Measurements from ENCODE around the gene COX4I2.
A peak's percentile ranks its signal among the peaks of the same experiment; 100 is the strongest.
"Not testable (repeated sequence)": the region's sequence is repeated elsewhere in the genome, so short reads cannot be mapped to it uniquely, and the experiment has no call there.

The COX4I2 gene

DNA sequence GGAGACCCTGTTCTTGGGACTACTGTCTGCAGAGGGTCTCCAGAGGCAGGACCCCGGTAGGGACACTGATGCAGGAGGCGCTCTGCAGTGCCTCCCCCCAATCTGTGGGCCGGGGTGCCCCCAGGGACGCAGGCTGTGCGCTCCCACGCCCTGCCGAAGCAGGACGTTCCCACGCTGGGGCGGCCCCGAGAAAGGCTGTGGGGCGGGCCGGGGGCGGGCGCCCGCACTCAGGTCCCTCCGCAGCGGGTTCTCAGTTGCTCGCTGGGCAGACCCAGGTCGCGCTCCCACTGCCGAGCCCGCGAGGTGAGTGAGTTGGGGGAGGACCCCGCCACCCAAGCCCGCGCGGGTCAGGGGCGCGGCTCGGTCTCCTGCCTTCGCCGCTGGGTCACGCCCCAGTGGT is at the start of gene COX4I2:
TSS of gene COX4I2 (plus strand) at position 253 of the 400 bp plus-strand sequence. CDS start 1,106 bp downstream, outside the sequence.
- H3K27ac Mint-ChIP-seq, result no peak within 1 kb of the TSS
- H3K9me3 Mint-ChIP-seq, result no peaks in the 10 kb centered on the region
- H3K36me3 Mint-ChIP-seq (ENCODE audit: low read depth), result no peaks in the 10 kb centered on the region
- H3K27me3 Mint-ChIP-seq (ENCODE audit: low read depth), result peaks cover 16% of the 10 kb centered on the region
- no peaks in the 10 kb centered on the region for H3K4me1 Mint-ChIP-seq (ENCODE audit: low read depth)
- no peak within 1 kb of the TSS for H3K4me3 Mint-ChIP-seq

- Mint-ChIP-seq H3K9me3 (no peaks in the 10 kb centered on the region), H3K4me1 (ENCODE audit: low read depth) (peaks cover 7% of the 10 kb centered on the region), H3K27ac (no peak overlapping the region), H3K27me3 (ENCODE audit: low read depth) (peaks cover 33% of the 10 kb centered on the region), H3K4me3 (no peak overlapping the region), H3K36me3 (ENCODE audit: low read depth) (no peaks in the 10 kb centered on the region)
Observed at GRCh38 chr20:31590717-31591225, 46.9 kb upstream of the COX4I2 start.

DNA sequence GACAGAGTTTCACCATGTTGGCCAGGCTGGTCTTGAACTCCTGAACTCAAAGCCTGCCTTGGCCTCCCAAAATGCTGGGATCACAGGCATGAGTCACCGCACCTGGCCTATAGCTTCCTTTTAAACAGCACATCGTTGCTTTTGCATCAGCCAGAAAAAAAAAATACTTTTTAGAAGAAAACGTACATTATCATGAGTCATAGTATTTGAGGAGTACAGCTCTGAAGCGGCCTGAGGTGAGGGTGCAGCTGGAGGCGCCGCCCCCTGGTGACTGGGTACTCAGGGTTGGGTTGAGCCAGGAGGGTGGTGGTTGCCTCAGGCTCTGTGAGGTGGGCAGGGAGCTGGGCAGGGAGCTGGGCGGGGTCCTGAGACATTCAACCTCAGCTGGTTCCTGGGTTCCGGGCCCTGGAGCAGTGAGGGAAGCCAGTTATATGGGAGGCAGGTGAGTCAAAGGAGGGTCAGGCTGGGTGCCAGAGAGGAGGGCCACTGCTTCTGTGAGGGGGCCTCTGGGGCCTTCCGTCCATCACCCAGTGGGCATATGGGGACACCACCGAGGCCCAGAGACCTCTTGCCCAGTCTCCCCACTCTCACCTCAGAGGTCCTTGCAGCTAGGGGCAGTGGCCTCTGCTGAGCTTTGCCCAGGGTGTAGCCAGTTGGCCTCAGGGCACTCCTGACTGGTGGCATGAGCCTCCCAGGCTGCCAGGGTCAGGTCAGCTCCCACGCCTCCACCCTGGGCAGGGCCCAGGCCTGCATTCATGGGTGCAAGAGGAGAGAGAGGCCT is 44.3 kb upstream of the COX4I2 start:
- Mint-ChIP-seq H3K27ac (no peak overlapping the region), H3K4me3 (no peak overlapping the region), H3K9me3 (no peaks in the 10 kb centered on the region), H3K4me1 (ENCODE audit: low read depth) (peaks cover 2% of the 10 kb centered on the region), H3K36me3 (ENCODE audit: low read depth) (no peaks in the 10 kb centered on the region), H3K27me3 (ENCODE audit: low read depth) (peaks cover 17% of the 10 kb centered on the region)

- Mint-ChIP-seq H3K27ac (no peak overlapping the region), H3K36me3 (ENCODE audit: low read depth) (no peaks in the 10 kb centered on the region), H3K4me3 (no peak overlapping the region), H3K4me1 (ENCODE audit: low read depth) (peaks cover 2% of the 10 kb centered on the region), H3K27me3 (ENCODE audit: low read depth) (peaks cover 11% of the 10 kb centered on the region), H3K9me3 (no peaks in the 10 kb centered on the region)
Observed at GRCh38 chr20:31594002-31594557, 43.6 kb upstream of the COX4I2 start.

- H3K27me3 Mint-ChIP-seq (ENCODE audit: low read depth), result peaks cover 4% of the 10 kb centered on the region
- no peaks in the 10 kb centered on the region for H3K4me1 Mint-ChIP-seq (ENCODE audit: low read depth)
- no peaks in the 10 kb centered on the region for H3K36me3 Mint-ChIP-seq (ENCODE audit: low read depth)
- no peak overlapping the region for H3K27ac Mint-ChIP-seq
- no peaks in the 10 kb centered on the region for H3K9me3 Mint-ChIP-seq
- no peak overlapping the region for H3K4me3 Mint-ChIP-seq
Observed at GRCh38 chr20:31594558-31595379, 42.9 kb upstream of the COX4I2 start.

GRCh38 chr20:31595380-31595653 is 42.4 kb upstream of the COX4I2 start:
- H3K27ac Mint-ChIP-seq, result no peak overlapping the region
- H3K36me3 Mint-ChIP-seq (ENCODE audit: low read depth), result no peaks in the 10 kb centered on the region
- H3K4me1 Mint-ChIP-seq (ENCODE audit: low read depth), result no peaks in the 10 kb centered on the region
- H3K4me3 Mint-ChIP-seq, result no peak overlapping the region
- H3K27me3 Mint-ChIP-seq (ENCODE audit: low read depth), result peaks cover 4% of the 10 kb centered on the region
- no peaks in the 10 kb centered on the region for H3K9me3 Mint-ChIP-seq

GRCh38 chr20:31595654-31596411 is 41.9 kb upstream of the COX4I2 start:
- Mint-ChIP-seq H3K27me3 (ENCODE audit: low read depth) (peaks cover 4% of the 10 kb centered on the region), H3K36me3 (ENCODE audit: low read depth) (no peaks in the 10 kb centered on the region), H3K4me1 (ENCODE audit: low read depth) (no peaks in the 10 kb centered on the region)

GRCh38 chr20:31596412-31596715 is 41.3 kb upstream of the COX4I2 start:
- H3K4me1 Mint-ChIP-seq (ENCODE audit: low read depth); H3K27ac Mint-ChIP-seq; H3K9me3 Mint-ChIP-seq; H3K36me3 Mint-ChIP-seq (ENCODE audit: low read depth); H3K27me3 Mint-ChIP-seq (ENCODE audit: low read depth); H3K4me3 Mint-ChIP-seq: not testable (repeated sequence)

More at GRCh38 chr20:31595654-31596411, 41.9 kb upstream of the COX4I2 start:
- Mint-ChIP-seq H3K4me3 (no peak overlapping the region), H3K27ac (no peak overlapping the region), H3K9me3 (no peaks in the 10 kb centered on the region)

GRCh38 chr20:31596831-31597480 is 40.8 kb upstream of the COX4I2 start:
- Mint-ChIP-seq H3K27ac (no peak overlapping the region), H3K9me3 (no peaks in the 10 kb centered on the region), H3K27me3 (ENCODE audit: low read depth) (no peaks in the 10 kb centered on the region), H3K4me1 (ENCODE audit: low read depth) (no peaks in the 10 kb centered on the region), H3K4me3 (no peak overlapping the region), H3K36me3 (ENCODE audit: low read depth) (no peaks in the 10 kb centered on the region)

DNA sequence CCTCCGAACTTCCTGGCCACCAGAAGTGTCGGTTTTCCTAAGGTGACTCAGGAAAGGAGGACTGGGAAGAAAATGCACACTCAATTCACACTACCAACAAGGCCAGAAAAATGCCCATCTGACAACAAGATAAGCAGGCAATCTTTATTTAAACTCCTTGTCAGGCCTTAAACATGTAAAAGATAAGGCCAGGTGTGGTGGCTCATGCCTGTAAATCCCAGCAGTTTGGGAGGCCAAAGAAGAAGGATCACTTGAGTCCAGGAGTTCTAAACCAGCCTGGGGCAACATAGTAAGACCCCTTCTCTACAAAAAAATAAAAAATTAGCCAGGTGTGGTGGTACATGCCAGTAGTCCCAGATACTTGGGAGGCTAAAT is 40.2 kb upstream of the COX4I2 start:
- Mint-ChIP-seq H3K4me3 (no peak overlapping the region), H3K9me3 (no peaks in the 10 kb centered on the region), H3K27ac (no peak overlapping the region), H3K4me1 (ENCODE audit: low read depth) (peaks cover under 1% of the 10 kb centered on the region), H3K27me3 (ENCODE audit: low read depth) (peaks cover under 1% of the 10 kb centered on the region), H3K36me3 (ENCODE audit: low read depth) (no peaks in the 10 kb centered on the region)

DNA sequence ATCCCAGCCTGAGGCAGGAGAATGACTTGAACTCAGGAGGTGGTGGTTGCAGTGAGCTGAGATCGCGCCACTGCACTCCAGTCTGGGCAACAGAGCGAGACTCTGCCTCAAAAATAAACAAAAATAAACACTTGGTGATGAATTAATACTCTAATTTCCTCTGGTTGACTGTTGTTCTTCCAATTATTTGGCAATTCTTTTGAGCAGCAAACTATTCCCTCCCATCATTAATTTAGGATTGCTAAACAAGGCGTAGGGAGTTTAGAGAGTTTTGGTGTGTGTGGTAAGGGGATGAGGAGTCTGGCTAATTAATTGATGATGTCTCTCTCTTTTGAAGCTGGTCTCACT is 35.3 kb upstream of the COX4I2 start:
- Mint-ChIP-seq H3K36me3 (ENCODE audit: low read depth) (no peaks in the 10 kb centered on the region), H3K4me3 (no peak overlapping the region), H3K4me1 (ENCODE audit: low read depth) (peaks cover 20% of the 10 kb centered on the region), H3K9me3 (no peaks in the 10 kb centered on the region), H3K27me3 (ENCODE audit: low read depth) (peaks cover 41% of the 10 kb centered on the region), H3K27ac (no peak overlapping the region)

GRCh38 chr20:31602779-31603441 is 34.8 kb upstream of the COX4I2 start:
- Mint-ChIP-seq H3K27ac (no peak overlapping the region), H3K4me3 (peak overlapping the region; percentile 61), H3K27me3 (ENCODE audit: low read depth) (peaks cover 46% of the 10 kb centered on the region), H3K9me3 (no peaks in the 10 kb centered on the region), H3K4me1 (ENCODE audit: low read depth) (peaks cover 20% of the 10 kb centered on the region), H3K36me3 (ENCODE audit: low read depth) (no peaks in the 10 kb centered on the region)

DNA sequence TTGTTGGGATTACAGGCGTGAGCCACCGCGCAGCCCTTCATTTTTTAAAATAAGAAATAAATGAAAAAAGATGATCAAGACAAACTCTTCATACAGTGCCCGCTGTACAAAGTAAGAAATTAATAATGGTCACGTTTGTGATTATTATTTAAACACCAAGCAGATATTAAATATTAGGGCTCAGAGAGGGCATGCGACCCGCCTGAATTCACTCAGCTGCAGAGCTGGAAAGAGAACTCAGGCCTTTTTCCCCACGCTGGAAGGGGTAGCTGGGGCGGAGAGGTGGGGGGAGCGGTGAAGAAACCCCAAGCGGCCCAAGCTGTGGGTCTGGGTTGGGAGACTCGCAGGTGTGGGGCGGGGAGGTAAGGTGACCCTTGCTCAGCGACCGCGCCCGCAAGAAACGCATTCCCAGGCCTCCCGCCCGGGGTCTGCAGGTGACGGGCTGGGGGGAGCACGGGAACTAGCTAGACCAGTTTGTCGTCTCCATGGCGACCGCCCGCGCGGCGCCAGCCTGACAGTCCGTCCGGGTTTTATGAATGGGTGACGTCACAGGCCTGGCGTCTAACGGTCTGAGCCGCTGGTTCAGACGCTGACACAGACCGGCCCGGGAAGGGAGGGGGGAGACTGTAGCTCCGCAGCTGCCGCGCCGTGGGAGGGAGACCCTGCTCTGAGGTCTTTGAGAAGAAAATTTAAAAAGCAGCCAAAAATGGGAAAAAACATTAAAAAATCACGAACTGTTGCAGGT is 33.7 kb upstream of the COX4I2 start:
- no peaks in the 10 kb centered on the region for H3K36me3 Mint-ChIP-seq (ENCODE audit: low read depth)
- peak overlapping the region; percentile 63 for H3K27ac Mint-ChIP-seq

More for the DNA sequence above, 33.7 kb upstream of the COX4I2 start:
- H3K9me3 Mint-ChIP-seq, result no peaks in the 10 kb centered on the region
- H3K4me1 Mint-ChIP-seq (ENCODE audit: low read depth), result peaks cover 20% of the 10 kb centered on the region
- peaks cover 53% of the 10 kb centered on the region for H3K27me3 Mint-ChIP-seq (ENCODE audit: low read depth)
- peak overlapping the region; percentile 90 for H3K4me3 Mint-ChIP-seq
